ENCODE data around the gene MLXIP.

DNA sequence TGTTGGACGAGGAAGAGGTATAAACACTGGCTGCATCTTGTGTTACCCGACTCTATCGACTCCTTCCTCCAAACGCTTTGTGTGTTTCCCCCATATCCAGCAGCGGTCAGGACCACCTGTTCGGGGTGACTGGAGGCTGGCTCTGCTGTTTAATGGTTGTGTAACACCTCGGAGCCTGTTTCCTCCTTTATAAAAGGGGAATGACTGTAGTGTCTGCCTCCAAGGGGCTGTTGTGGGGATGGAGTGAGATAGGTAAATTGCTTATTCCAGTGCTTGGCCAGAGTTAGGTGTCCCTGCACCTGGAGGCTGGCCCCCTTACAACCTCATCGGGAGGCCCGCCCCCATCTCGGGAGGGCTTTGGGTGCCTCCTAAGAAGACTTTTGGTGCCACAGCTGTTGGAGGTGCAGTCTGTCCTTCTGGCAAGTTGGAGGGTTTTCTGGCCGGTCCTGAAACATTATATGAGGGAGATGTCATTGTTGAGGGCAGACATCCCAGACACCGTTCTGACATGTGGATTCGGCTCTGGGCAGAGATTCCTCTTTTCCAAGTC, 1.1 kb downstream of the MLXIP start:
- no peak for TF ChIP-seq EZH2phosphoT487 (IDR thresholded peaks at IDR 0.05; ENCODE audit: insufficient read depth, low read depth)
- TF ChIP-seq EZH2 (IDR thresholded peaks at IDR 0.05; ENCODE audit: insufficient read depth, poor library complexity, severe bottlenecking) = no peak

All from GM23248 (cell line).